GM18867 (cell line): Measurements from ENCODE around the gene FANCF.

Experiments
- ATAC-seq: cut with Tn5 transposase; IDR thresholded peaks from one replicate; pipeline ENCODE4 v1.9.1; 2021; ENCODE audit warnings: mild to moderate bottlenecking, moderate library complexity; ENCODE audit not compliant: unreplicated experiment

Gene FANCF

GRCh38 chr11:22626573-22627239 lies 1.1 kb upstream of the FANCF start:
- ATAC-seq, result no peak

GRCh38 chr11:22624742-22625447 lies 728 bp downstream of the FANCF start:
- ATAC-seq, result peak; percentile 59

- no peak for ATAC-seq
Observed at GRCh38 chr11:22617868-22618267, 7.8 kb downstream of the FANCF start.

- ATAC-seq, result no peak
Observed at GRCh38 chr11:22603933-22604332, 21.7 kb downstream of the FANCF start.

GRCh38 chr11:22602504-22602903 lies 23.1 kb downstream of the FANCF start:
- no peak for ATAC-seq

GRCh38 chr11:22599458-22599857 lies 26.2 kb downstream of the FANCF start:
- ATAC-seq, result peak; percentile 39

- no peak for ATAC-seq
Observed at GRCh38 chr11:22597062-22597461, 28.6 kb downstream of the FANCF start.

- ATAC-seq, result no peak
Observed at GRCh38 chr11:22584976-22585375, 40.6 kb downstream of the FANCF start.

- ATAC-seq, result no peak
Observed at GRCh38 chr11:22583963-22584492, 41.6 kb downstream of the FANCF start.

- ATAC-seq, result peak; percentile 36
Observed at GRCh38 chr11:22582151-22582410, 43.5 kb downstream of the FANCF start.

GRCh38 chr11:22581354-22582150 lies 44.1 kb downstream of the FANCF start:
- ATAC-seq, result peak; percentile 39

- ATAC-seq, result peak; percentile 46
Observed at GRCh38 chr11:22577854-22578253, 47.8 kb downstream of the FANCF start.
